ENCODE measurements around the gene IMP4.

DNA sequence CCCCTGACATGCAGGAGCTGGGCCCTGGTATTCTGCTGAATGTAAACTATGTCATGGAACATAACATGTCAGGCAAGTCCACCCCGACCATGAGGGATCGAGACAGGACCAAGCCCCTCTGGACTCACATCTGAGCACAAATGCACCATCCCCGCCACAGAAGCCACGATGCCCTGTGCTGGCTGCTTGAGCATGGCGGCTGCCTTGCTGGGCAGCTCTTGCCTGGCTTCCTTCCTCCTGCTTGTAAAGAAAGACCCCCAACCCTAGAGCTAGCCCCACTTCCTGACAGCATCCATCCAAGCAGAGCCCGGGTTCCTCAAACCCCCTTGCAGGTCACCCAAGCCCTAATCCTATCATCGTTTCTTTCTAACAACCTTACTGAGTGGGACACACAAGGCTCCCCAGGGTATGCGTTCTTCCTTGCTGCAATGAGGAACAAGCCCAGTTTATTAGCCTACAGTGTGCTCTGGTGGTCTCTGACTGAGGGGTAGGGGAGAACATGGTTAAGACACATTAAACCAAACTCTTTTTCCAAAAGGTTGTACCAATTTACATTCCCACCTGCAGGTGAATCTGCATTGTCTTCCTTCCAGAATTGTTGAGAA, 39.7 kb downstream of the IMP4 start:
- TF ChIP-seq, protein P1, sequence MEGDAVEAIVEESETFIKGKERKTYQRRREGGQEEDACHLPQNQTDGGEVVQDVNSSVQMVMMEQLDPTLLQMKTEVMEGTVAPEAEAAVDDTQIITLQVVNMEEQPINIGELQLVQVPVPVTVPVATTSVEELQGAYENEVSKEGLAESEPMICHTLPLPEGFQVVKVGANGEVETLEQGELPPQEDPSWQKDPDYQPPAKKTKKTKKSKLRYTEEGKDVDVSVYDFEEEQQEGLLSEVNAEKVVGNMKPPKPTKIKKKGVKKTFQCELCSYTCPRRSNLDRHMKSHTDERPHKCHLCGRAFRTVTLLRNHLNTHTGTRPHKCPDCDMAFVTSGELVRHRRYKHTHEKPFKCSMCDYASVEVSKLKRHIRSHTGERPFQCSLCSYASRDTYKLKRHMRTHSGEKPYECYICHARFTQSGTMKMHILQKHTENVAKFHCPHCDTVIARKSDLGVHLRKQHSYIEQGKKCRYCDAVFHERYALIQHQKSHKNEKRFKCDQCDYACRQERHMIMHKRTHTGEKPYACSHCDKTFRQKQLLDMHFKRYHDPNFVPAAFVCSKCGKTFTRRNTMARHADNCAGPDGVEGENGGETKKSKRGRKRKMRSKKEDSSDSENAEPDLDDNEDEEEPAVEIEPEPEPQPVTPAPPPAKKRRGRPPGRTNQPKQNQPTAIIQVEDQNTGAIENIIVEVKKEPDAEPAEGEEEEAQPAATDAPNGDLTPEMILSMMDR (IDR thresholded peaks at IDR 0.05 in 2 of 3, conservative IDR thresholded peaks at IDR 0.05 in 1 of 3; ENCODE audit: borderline replicate concordance in 1 of 3, insufficient read depth in 1 of 3, low read depth in 2 of 3, low read length in 2 of 3) = no peak
- TF ChIP-seq, protein P2, sequence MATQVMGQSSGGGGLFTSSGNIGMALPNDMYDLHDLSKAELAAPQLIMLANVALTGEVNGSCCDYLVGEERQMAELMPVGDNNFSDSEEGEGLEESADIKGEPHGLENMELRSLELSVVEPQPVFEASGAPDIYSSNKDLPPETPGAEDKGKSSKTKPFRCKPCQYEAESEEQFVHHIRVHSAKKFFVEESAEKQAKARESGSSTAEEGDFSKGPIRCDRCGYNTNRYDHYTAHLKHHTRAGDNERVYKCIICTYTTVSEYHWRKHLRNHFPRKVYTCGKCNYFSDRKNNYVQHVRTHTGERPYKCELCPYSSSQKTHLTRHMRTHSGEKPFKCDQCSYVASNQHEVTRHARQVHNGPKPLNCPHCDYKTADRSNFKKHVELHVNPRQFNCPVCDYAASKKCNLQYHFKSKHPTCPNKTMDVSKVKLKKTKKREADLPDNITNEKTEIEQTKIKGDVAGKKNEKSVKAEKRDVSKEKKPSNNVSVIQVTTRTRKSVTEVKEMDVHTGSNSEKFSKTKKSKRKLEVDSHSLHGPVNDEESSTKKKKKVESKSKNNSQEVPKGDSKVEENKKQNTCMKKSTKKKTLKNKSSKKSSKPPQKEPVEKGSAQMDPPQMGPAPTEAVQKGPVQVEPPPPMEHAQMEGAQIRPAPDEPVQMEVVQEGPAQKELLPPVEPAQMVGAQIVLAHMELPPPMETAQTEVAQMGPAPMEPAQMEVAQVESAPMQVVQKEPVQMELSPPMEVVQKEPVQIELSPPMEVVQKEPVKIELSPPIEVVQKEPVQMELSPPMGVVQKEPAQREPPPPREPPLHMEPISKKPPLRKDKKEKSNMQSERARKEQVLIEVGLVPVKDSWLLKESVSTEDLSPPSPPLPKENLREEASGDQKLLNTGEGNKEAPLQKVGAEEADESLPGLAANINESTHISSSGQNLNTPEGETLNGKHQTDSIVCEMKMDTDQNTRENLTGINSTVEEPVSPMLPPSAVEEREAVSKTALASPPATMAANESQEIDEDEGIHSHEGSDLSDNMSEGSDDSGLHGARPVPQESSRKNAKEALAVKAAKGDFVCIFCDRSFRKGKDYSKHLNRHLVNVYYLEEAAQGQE (IDR thresholded peaks at IDR 0.05; ENCODE audit: low read depth) = no peak
- TF ChIP-seq SIN3A (IDR thresholded peaks at IDR 0.05; ENCODE audit: low read depth) (no peak), POLR2AphosphoS5 (IDR thresholded peaks at IDR 0.05; ENCODE audit: low read depth, low read length) (no peak), EZH2 (IDR thresholded peaks at IDR 0.05) (no peak), JUND (IDR thresholded peaks at IDR 0.05) (no peak), POLR2A (IDR thresholded peaks at IDR 0.05; ENCODE audit: borderline replicate concordance, extremely low read depth, insufficient read depth, insufficient read length) (no peak), ZNF274 (IDR thresholded peaks at IDR 0.05; ENCODE audit: low read depth, low read length) (no peak), YY1 (IDR thresholded peaks at IDR 0.05; ENCODE audit: extremely low read depth, insufficient replicate concordance, low read depth, low read length) (no peak), CEBPB (IDR thresholded peaks at IDR 0.05; ENCODE audit: low read depth) (no peak)
- TF ChIP-seq, protein P3, sequence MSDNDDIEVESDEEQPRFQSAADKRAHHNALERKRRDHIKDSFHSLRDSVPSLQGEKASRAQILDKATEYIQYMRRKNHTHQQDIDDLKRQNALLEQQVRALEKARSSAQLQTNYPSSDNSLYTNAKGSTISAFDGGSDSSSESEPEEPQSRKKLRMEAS (IDR thresholded peaks at IDR 0.05) = no peak

All from HCT116 (cell line).